B cell (primary cell): Measurements from ENCODE around the gene CES3. TPM values are rescaled to one million over a fixed set of nuclear protein-coding genes. Genes with fewer than 3 reads are reported as not detected.
A peak's percentile ranks its signal among the peaks of the same experiment; 100 is the strongest.

Source experiments
- ATAC-seq: fragments of 200-7000 bp; cut with Tn5 transposase; one replicate; pipeline ENCODE4 v1.10.0; 2021; ENCODE audit warnings: low read depth, mild to moderate bottlenecking, moderate number of reproducible peaks, moderate library complexity
- CTCF ChIA-PET: fragments of 350-600 bp; sonication (Branson Sonifier 250); formaldehyde crosslinking; loops from one replicate; lab custom pipeline; 2021; ENCODE audit warnings: antibody characterized with exemption, inconsistent platforms; lab: Charles Lee
- POLR2A ChIA-PET: fragments of 350-600 bp; sonication (Branson Sonifier 250); formaldehyde crosslinking; loops from one replicate; lab custom pipeline; 2021; ENCODE audit warnings: antibody characterized with exemption; lab: Charles Lee
- DNase-seq: peaks from one replicate; pipeline ENCODE4 v3.0.0; 2013
- H2AFZ ChIP-seq: 2 replicates; pipeline ENCODE4 v1.6.1; 2012; ENCODE audit warnings: mild to moderate bottlenecking, low read depth, low read length; ENCODE audit not compliant: insufficient read depth, poor library complexity, severe bottlenecking
- H3K27ac ChIP-seq, 2 donors: 1 replicate in 1 of 2; 2 replicates in 1 of 2; pipeline ENCODE4 v1.5.1; 2012 to 2013; ENCODE audit warnings: low read length in 2 of 2, mild to moderate bottlenecking in 2 of 2, moderate library complexity in 1 of 2
- H3K27me3 ChIP-seq, 4 experiments: fragments of 200-600 bp in 1 of 4; sonication (generic) in 1 of 4; replicated peaks in 1 of 4; 1 replicate in 2 of 4; 2 replicates in 2 of 4; pipeline versions ENCODE4 v1.6.1 to v1.7.0; 2013 to 2016; ENCODE audit warnings: low read length in 3 of 4, mild to moderate bottlenecking in 2 of 4, mixed read lengths in 1 of 4, moderate library complexity in 1 of 4; ENCODE audit not compliant: insufficient read depth in 4 of 4, control insufficient read depth in 3 of 4; ENCODE audit errors: control extremely low read depth in 1 of 4
- H3K36me3 ChIP-seq, 2 experiments: replicated peaks in 1 of 2; 1 replicate in 1 of 2; 2 replicates in 1 of 2; pipeline versions ENCODE4 v1.6.1 to v1.7.1; 2013; ENCODE audit warnings: low read length in 1 of 2; ENCODE audit not compliant: insufficient read depth in 2 of 2, control insufficient read depth in 1 of 2; ENCODE audit errors: control extremely low read depth in 1 of 2, extremely low read depth in 1 of 2
- H3K4me1 ChIP-seq, 2 donors: fragments of 200-600 bp in 1 of 2; sonication (generic) in 1 of 2; 1 replicate in 1 of 2; 2 replicates in 1 of 2; pipeline versions ENCODE4 v1.5.1 to v1.6.1; 2013 to 2017; ENCODE audit warnings: low read length in 2 of 2; ENCODE audit not compliant: control insufficient read depth in 2 of 2, insufficient read depth in 2 of 2
- H3K4me2 ChIP-seq: replicated peaks from 2 replicates; pipeline ENCODE3; 2012; ENCODE audit warnings: mild to moderate bottlenecking, low read depth, low read length; ENCODE audit not compliant: poor library complexity, severe bottlenecking
- H3K4me3 ChIP-seq, 5 experiments: fragments of 200-600 bp in 1 of 5; sonication (generic) in 1 of 5; 1 replicate in 3 of 5; 2 replicates in 2 of 5; pipeline versions ENCODE4 v1.5.1 to v1.7.0; 2011 to 2016; ENCODE audit warnings: low read length in 4 of 5, mild to moderate bottlenecking in 4 of 5, low read depth in 2 of 5, control low read depth in 1 of 5, moderate library complexity in 1 of 5; ENCODE audit not compliant: insufficient read depth in 1 of 5; ENCODE audit errors: control extremely low read depth in 1 of 5, extremely low read depth in 1 of 5
- H3K79me2 ChIP-seq: fragments of 200-600 bp; sonication (generic); one replicate; pipeline ENCODE4 v1.6.0; 2016; ENCODE audit warnings: low read length; ENCODE audit not compliant: control insufficient read depth, insufficient read depth
- H3K9ac ChIP-seq: fragments of 200-600 bp; sonication (generic); 2 replicates; pipeline ENCODE4 v1.6.1; 2017; ENCODE audit warnings: mild to moderate bottlenecking, low read length, moderate library complexity
- H3K9me3 ChIP-seq, 3 donors: one replicate each; pipeline versions ENCODE4 v1.6.1 to v1.7.1; 2013; ENCODE audit warnings: low read length in 2 of 3; ENCODE audit not compliant: control insufficient read depth in 2 of 3, insufficient read depth in 1 of 3; ENCODE audit errors: control extremely low read depth in 1 of 3
- H4K20me1 ChIP-seq: 2 replicates; pipeline ENCODE4 v1.6.0; 2012; ENCODE audit warnings: mild to moderate bottlenecking, low read length; ENCODE audit not compliant: insufficient read depth, control insufficient read depth, poor library complexity, severe bottlenecking
- H3K27ac Mint-ChIP-seq: one replicate; pipeline ENCODE4 v1.8.0; 2021; ENCODE audit warnings: mixed read lengths
- H3K27me3 Mint-ChIP-seq: one replicate; pipeline ENCODE4 v1.8.0; 2021; ENCODE audit warnings: mixed read lengths
- H3K4me1 Mint-ChIP-seq: one replicate; pipeline ENCODE4 v1.8.0; 2021; ENCODE audit warnings: mixed read lengths
- H3K4me3 Mint-ChIP-seq: one replicate; pipeline ENCODE4 v1.8.0; 2021; ENCODE audit warnings: mixed read lengths
- H3K9me3 Mint-ChIP-seq: one replicate; pipeline ENCODE4 v1.8.0; 2022; ENCODE audit warnings: mixed read lengths; ENCODE audit not compliant: insufficient read depth
- EZH2 ChIP-seq: IDR thresholded peaks from 2 replicates; pipeline ENCODE4 v1.6.1; 2012; ENCODE audit warnings: borderline replicate concordance, low read depth, mild to moderate bottlenecking, moderate library complexity, low read length; ENCODE audit not compliant: insufficient read depth, poor library complexity, severe bottlenecking
- WGBS: methylation state at CpG from one replicate; pipeline ENCODE4 v1.1.5; 2013; ENCODE audit warnings: missing lambda C conversion rate; ENCODE audit not compliant: insufficient coverage; 5-methylcytosine and 5-hydroxymethylcytosine counted together
- intact Hi-C: fragments of 100-400 bp; cut with micrococcal nuclease; formaldehyde crosslinking; loops from one replicate; pipeline ENCODE4 v1.10.0; 2022
- polyA plus RNA-seq: library from polyadenylated mRNA; depleted of rRNA; stranded (reverse); fragments of >200 nt; gene quantifications from 2 replicates; pipeline ENCODE4 v1.2.3, GENCODE V29; 2012
- total RNA-seq, 2 donors: library from RNA; stranded (reverse); fragments of 120-200 nt in 1 of 2; gene quantifications; 1 replicate in 1 of 2; 2 replicates in 1 of 2; pipeline versions ENCODE4 v1.2.3 to v1.2.4, GENCODE V29; 2013 to 2022
- TF ChIP-seq, protein P1 (sequence below): fragments of 200-600 bp; IDR thresholded peaks from one replicate; pipeline ENCODE4 v1.8.0; 2022; ENCODE audit warnings: antibody characterized with exemption, mild to moderate bottlenecking

CES3 gene
- total and polyA plus RNA-seq, 2 donors (not counting 1 experiment from before 2014, with no cell fraction given) = 0.25 to 0.42 TPM

GRCh38 chr16:66936462-66936861 lies 24.6 kb upstream of the CES3 start:
- CTCF ChIA-PET = interaction anchor here (0.8 kb wide), 1 partner anchor 35 kb away, joined by 3 read pairs; no protein-coding TSS in a partner anchor
- Mint-ChIP-seq H3K4me3 (peak overlapping the region; percentile 99), H3K9me3 (no peaks in the 10 kb centered on the region), H3K4me1 (peaks cover 54% of the 10 kb centered on the region), H3K27me3 (no peaks in the 10 kb centered on the region), H3K27ac (peak overlapping the region; percentile 50)
- POLR2A ChIA-PET = no interaction called here
- Histone ChIP-seq H3K4me1 (peaks cover 24 to 33% of the 10 kb centered on the region in 2 donors), H3K27ac (no peak overlapping the region), H3K27me3 (no peaks in the 10 kb centered on the region), H3K9me3 (no peaks in the 10 kb centered on the region), H2AFZ (no peak overlapping the region), H3K79me2 (peaks cover 26% of the 10 kb centered on the region), H4K20me1 (peaks cover 14% of the 10 kb centered on the region), H3K36me3 (peaks cover 0 to 34% of the 10 kb centered on the region in 2 experiments), H3K4me3 (no peak overlapping the region), H3K9ac (no peak overlapping the region), H3K4me2 (no peak overlapping the region)
- intact Hi-C loops = no loop called here
- ATAC-seq (no peak), DNase-seq (no peak)
- WGBS = 98% methylated on average over 5 of the region's 6 CpGs
- TF ChIP-seq EZH2 = no peak
- TF ChIP-seq, protein P1, sequence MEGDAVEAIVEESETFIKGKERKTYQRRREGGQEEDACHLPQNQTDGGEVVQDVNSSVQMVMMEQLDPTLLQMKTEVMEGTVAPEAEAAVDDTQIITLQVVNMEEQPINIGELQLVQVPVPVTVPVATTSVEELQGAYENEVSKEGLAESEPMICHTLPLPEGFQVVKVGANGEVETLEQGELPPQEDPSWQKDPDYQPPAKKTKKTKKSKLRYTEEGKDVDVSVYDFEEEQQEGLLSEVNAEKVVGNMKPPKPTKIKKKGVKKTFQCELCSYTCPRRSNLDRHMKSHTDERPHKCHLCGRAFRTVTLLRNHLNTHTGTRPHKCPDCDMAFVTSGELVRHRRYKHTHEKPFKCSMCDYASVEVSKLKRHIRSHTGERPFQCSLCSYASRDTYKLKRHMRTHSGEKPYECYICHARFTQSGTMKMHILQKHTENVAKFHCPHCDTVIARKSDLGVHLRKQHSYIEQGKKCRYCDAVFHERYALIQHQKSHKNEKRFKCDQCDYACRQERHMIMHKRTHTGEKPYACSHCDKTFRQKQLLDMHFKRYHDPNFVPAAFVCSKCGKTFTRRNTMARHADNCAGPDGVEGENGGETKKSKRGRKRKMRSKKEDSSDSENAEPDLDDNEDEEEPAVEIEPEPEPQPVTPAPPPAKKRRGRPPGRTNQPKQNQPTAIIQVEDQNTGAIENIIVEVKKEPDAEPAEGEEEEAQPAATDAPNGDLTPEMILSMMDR = no peak

DNA sequence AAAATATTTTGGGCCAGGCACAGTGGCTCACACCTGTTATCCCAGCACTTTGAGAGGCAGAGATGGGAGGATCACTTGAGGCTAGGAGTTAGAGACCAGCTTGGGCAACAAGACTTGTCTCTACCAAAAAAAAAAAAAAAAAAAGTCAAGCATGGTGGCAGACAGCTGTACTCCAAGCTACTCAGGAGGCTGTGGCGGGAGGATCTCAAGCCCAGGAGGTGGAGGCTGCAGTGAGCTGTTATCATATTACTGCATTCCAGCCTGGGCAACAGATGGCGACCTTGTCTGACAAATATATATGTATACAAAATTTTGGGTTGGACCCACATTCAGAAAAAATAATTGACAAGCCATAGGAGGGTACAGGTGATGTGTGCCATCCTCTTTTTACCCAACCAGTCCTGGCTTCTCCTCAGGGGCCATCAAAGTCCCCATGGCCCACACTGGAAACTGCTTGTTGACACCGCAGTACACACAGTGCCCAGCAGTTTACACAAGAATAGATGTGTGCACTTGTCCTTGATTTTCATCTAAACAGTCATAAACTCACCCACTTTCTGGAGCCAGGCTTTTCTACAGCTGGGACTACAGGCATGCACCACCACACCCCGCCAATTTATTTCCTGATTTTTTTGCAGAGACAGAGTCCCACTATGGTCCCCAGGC lies 24.0 kb upstream of the CES3 start:
- no peaks in the 10 kb centered on the region for H3K27me3 ChIP-seq
- no peak overlapping the region for H3K9ac ChIP-seq
- H3K36me3 ChIP-seq = peaks cover 0 to 36% of the 10 kb centered on the region in 2 experiments
- ATAC-seq = no peak
- peaks cover 26% of the 10 kb centered on the region for H3K79me2 ChIP-seq
- no peaks in the 10 kb centered on the region for H3K9me3 Mint-ChIP-seq
- TF ChIP-seq, protein P1 = no peak
- TF ChIP-seq EZH2 = no peak
- POLR2A ChIA-PET = no interaction called here
- no peaks in the 10 kb centered on the region for H3K27me3 Mint-ChIP-seq
- peak overlapping the region; percentile 50 for H3K27ac Mint-ChIP-seq
- peaks cover 49% of the 10 kb centered on the region for H3K4me1 Mint-ChIP-seq
- DNase-seq = no peak
- CTCF ChIA-PET = interaction anchor here (0.6 to 0.8 kb wide), 2 partner anchors 36 to 956 kb away, joined by 3 read pairs; partner anchors contain the start of gene PSKH1
- intact Hi-C loops = no loop called here
- no peaks in the 10 kb centered on the region for H3K9me3 ChIP-seq
- H2AFZ ChIP-seq = no peak overlapping the region
- H3K4me3 Mint-ChIP-seq = peak overlapping the region; percentile 99
- H4K20me1 ChIP-seq = peaks cover 14% of the 10 kb centered on the region
- no peak overlapping the region for H3K27ac ChIP-seq
- H3K4me3 ChIP-seq = no peak overlapping the region
- 93% methylated on average over 2 of the region's 4 CpGs for WGBS
- H3K4me2 ChIP-seq = no peak overlapping the region
- H3K4me1 ChIP-seq = peaks cover 24 to 33% of the 10 kb centered on the region in 2 donors
